Measurements from ENCODE around the gene GLI1. TPM values are rescaled to one million over a fixed set of nuclear protein-coding genes. Genes with fewer than 3 reads are reported as not detected.
"Not testable (repeated sequence)": the region's sequence is repeated elsewhere in the genome, so short reads cannot be mapped to it uniquely, and the experiment has no call there.

Gene GLI1
- 0.96 and 1.2 TPM in 2 replicates for total RNA-seq

DNA sequence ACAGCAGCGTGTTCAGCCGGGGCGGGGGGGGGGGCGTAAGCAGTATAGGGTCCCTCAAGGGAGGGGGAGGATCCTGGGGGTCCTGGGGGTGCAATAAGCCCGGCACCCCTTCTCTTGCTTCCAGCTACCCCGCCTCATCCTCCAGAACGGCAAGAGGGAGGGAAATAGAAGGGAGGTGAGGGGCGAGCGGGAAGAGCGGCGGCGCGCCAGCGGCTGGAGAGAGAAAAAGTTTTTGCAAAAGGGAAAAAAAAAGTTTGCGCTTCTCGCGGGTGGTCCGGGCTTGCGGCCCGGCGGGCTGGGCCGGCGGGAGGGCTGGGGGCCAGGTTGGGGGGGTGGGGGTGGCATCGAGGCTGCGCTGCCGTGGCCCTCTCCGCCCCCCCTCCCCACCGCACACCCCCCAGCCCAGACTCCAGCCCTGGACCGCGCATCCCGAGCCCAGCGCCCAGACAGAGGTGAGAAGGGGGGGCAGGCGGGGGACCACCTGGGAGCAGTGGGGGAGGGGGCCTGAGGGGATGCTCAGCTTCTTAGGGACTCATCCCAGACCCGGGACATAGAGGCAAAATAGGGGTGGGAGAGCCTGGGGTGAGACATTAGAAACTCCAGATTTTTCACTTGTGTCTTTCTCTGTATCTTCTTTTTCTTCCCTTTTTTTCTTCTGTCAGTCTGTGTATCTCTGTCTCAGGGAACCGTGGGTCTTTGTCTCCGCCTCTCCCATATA lies at the start of gene GLI1:
TSS of gene GLI1 (plus strand) at position 36 of the 718 bp plus-strand sequence. CDS start 3,907 bp downstream, outside the sequence.
- DNase-seq: peak; percentile 59
- H3K27me3 Mint-ChIP-seq: peaks cover 20% of the 10 kb centered on the region
- intact Hi-C loops (cut with micrococcal nuclease): loop anchor here (1.0 to 5.0 kb wide), 6 partner anchors 16 to 282 kb away; partner anchors contain the start of genes DDIT3 and R3HDM2
- no peaks in the 10 kb centered on the region for H3K9me3 Mint-ChIP-seq
- peaks cover 51% of the 10 kb centered on the region for H3K4me1 Mint-ChIP-seq
- H3K36me3 Mint-ChIP-seq (ENCODE audit: low read depth): no peaks in the 10 kb centered on the region
- H3K27ac Mint-ChIP-seq: peak within 1 kb of the TSS; percentile 90
- H3K4me3 Mint-ChIP-seq: peak within 1 kb of the TSS; percentile 95

DNA sequence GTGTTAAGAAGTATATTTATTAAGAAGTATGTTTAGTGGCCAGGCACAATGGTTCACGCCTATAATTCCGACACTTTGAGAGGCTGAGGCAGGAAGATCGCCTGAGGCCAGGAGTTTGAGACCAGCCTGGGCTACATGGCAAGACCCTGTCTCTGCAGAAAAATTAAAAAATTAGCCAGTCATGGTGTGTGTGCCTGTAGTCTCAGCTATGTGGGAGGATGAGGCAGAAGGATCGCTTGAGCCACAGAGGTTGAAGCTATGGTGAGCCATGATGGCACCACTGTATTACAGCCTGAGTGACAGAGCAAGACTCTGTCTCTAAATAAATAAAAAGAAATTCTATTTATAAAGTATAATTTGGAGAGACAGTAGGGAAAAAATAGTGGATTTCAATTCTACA lies 49.1 kb upstream of the GLI1 start:
- Mint-ChIP-seq H3K27me3 (no peaks in the 10 kb centered on the region), H3K27ac (no peak overlapping the region), H3K9me3 (no peaks in the 10 kb centered on the region), H3K36me3 (ENCODE audit: low read depth) (peaks cover 6% of the 10 kb centered on the region), H3K4me3 (no peak overlapping the region), H3K4me1 (peaks cover 2% of the 10 kb centered on the region)
- no peak for DNase-seq
- intact Hi-C loops (cut with micrococcal nuclease): no loop called here

DNA sequence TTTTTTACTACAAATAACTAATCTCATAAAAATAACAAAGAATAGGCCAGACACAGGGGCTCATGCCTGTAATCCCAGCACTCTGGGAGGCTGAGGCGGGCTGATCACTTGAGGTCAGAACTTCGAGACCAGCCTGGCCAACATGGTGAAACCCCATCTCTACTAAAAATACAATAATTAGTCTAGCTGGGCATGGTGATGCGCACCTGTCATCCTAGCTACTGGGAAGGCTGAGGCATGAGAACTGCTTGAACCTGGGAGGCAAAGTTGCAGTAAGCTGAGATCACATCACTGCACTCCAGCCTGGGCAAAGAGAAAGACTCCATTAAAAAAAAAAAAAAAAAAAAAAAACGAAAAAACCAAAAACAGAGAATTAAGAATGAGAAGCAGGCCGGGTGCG lies 45.4 kb upstream of the GLI1 start:
- H3K4me3 Mint-ChIP-seq; H3K4me1 Mint-ChIP-seq; H3K9me3 Mint-ChIP-seq; DNase-seq; intact Hi-C loops (cut with micrococcal nuclease); H3K27me3 Mint-ChIP-seq; H3K27ac Mint-ChIP-seq: not testable (repeated sequence)
- H3K36me3 Mint-ChIP-seq (ENCODE audit: low read depth): peaks cover 10% of the 10 kb centered on the region

DNA sequence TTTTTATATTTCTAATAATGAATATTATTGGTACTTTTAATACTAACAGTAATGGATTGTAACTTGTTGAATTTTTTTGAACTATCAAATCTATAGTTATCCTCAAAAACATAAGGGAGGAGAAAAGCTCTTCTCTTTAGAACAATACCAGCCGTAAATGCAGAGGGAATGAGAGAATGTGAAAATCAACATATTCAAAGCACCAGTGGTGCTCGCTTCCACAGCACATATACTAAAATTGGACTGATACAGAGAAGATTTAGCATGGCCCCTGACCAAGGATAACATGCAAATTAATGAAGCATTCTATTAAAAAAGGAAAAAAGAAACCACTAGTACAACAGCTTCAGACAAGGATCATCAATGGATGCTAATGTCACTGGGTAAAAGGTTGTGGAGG lies 44.5 kb upstream of the GLI1 start:
- H3K27me3 Mint-ChIP-seq: no peaks in the 10 kb centered on the region
- no peak overlapping the region for H3K4me3 Mint-ChIP-seq
- no peaks in the 10 kb centered on the region for H3K9me3 Mint-ChIP-seq
- intact Hi-C loops (cut with micrococcal nuclease): no loop called here
- peaks cover 14% of the 10 kb centered on the region for H3K36me3 Mint-ChIP-seq (ENCODE audit: low read depth)
- DNase-seq: no peak
- H3K27ac Mint-ChIP-seq: no peak overlapping the region
- peaks cover 5% of the 10 kb centered on the region for H3K4me1 Mint-ChIP-seq

DNA sequence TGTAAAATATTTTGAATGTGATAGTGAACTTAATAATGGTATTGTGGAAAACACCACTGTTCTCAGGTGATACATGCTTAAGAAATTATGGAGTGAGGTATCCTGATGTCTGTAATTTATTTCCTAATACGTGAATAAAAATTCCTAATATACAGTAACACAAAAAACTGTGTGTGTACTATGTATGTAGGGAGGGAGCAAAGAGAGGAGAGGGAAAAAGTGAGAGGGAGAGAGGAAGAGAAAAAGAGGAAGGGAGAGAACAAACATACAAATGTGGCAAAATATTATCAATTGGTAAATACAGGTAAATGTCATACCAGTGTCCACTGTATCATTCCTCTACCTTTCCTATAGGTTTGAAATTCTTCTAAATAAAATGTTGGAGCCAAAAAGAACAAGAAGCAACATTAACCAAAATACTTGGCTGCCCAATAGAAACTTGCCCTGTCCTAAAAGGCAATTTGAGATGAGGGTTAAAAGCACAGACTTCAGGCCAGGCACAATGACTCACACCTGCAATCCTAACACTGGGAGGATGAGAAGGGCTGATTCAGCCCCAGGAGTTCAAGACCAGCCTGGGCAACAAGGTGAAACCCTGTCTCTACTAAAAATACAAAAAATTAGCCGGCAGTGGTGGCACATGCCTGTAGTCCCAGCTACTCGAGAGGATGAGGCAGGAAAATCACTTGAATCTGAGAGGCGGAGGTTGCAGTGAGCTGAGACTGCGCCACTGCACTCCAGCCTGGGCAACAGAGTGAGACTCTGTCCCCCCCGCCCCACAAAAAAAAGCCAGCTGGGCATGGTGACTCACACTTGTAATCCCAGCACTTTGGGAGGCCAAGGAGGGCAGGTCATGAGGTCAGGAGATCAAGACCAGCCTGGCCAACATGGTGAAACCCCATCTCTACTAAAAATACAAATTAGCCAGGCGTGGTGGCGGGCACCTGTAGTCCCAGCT lies 43.3 kb upstream of the GLI1 start:
- peaks cover 20% of the 10 kb centered on the region for H3K36me3 Mint-ChIP-seq (ENCODE audit: low read depth)
- intact Hi-C loops (cut with micrococcal nuclease): no loop called here
- H3K27me3 Mint-ChIP-seq: no peaks in the 10 kb centered on the region
- no peak overlapping the region for H3K27ac Mint-ChIP-seq
- no peaks in the 10 kb centered on the region for H3K9me3 Mint-ChIP-seq
- peaks cover 5% of the 10 kb centered on the region for H3K4me1 Mint-ChIP-seq
- H3K4me3 Mint-ChIP-seq: no peak overlapping the region
- no peak for DNase-seq

DNA sequence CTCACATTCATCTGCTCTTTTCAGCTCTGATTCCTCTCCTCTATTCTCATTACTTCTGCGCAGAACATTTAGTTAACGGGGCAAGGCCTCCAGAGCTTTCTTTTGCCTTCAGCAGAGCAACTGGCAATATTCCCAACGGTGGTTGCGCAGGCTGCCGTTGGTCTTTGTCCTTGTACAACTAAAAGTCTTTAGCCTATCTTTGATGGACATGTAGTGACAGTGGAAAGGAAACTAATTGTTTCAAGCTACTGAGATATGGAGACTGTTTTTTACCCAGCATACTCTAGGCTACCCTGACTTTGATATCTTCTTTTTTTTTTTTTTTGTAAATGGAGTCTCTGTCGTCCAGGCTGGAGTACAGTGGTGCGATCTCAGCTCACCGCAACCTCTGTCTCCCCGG lies 41.3 kb upstream of the GLI1 start:
- H3K4me3 Mint-ChIP-seq: no peak overlapping the region
- no peak for DNase-seq
- H3K9me3 Mint-ChIP-seq: no peaks in the 10 kb centered on the region
- intact Hi-C loops (cut with micrococcal nuclease): no loop called here
- H3K4me1 Mint-ChIP-seq: peaks cover 5% of the 10 kb centered on the region
- no peaks in the 10 kb centered on the region for H3K27me3 Mint-ChIP-seq
- peaks cover 30% of the 10 kb centered on the region for H3K36me3 Mint-ChIP-seq (ENCODE audit: low read depth)
- H3K27ac Mint-ChIP-seq: no peak overlapping the region

DNA sequence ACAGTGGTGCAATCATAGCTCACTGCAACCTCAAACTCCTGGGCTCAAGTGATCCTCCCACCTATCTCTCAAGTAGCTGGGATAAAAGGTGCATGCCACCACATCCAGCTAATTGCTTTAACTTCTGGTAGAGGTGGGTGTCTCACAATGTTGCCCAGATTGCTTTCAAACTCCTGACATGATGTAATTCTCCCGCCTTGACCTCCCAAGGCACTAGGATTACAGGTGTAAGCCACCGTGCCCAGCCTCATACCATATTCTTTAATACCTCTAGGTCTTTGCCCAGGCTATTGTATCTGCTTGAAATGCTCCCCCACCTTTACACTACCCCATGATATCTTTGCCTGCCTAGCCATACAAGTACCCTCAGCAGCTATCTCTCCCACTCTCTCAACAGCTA lies 40.1 kb upstream of the GLI1 start:
- Mint-ChIP-seq H3K9me3 (no peaks in the 10 kb centered on the region), H3K36me3 (ENCODE audit: low read depth) (peaks cover 31% of the 10 kb centered on the region), H3K4me3 (no peak overlapping the region), H3K27me3 (no peaks in the 10 kb centered on the region), H3K4me1 (peaks cover 5% of the 10 kb centered on the region), H3K27ac (no peak overlapping the region)
- DNase-seq: no peak
- intact Hi-C loops (cut with micrococcal nuclease): no loop called here

DNA sequence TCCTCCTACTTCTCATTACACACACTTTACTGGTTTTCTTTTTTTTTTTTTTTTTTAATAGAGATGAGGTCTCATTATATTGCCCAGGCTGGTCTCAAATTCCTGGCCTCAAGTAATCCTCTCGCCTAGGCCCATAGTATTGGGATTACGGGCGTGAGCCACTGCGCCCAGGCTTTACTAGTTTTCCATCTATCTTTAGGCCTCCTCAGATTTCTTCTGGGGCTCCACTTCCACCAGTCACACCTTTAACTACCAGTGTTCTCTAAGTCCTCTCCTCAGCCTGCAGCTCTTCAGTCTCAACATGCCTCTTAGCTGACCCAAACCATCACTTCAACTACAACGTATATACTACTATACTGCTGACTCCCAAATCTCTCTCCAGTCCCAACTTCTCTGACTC lies 39.1 kb upstream of the GLI1 start:
- intact Hi-C loops (cut with micrococcal nuclease): no loop called here
- Mint-ChIP-seq H3K4me1 (peaks cover 5% of the 10 kb centered on the region), H3K36me3 (ENCODE audit: low read depth) (peaks cover 31% of the 10 kb centered on the region), H3K27me3 (no peaks in the 10 kb centered on the region), H3K27ac (no peak overlapping the region), H3K9me3 (no peaks in the 10 kb centered on the region), H3K4me3 (no peak overlapping the region)
- no peak for DNase-seq

DNA sequence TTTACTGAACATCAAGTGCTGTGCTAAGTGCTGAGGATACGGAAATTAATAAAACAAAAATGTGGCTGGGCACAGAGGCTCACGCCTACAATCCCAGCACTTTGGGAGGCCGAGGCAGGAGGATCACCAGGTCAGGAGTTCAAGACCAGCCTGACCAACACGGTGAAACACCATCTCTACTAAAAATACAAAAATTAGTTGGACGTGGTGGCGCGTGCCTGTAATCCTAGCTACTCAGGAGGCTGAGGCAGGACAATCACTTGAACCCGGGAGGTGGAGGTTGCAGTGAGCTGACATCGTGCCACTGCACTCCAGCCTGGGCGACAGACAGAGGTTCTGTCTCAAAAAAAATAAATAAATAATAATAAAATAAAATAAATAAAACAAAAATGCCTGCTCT lies 32.6 kb upstream of the GLI1 start:
- H3K27ac Mint-ChIP-seq; H3K9me3 Mint-ChIP-seq; H3K4me3 Mint-ChIP-seq; intact Hi-C loops (cut with micrococcal nuclease); DNase-seq; H3K27me3 Mint-ChIP-seq: not testable (repeated sequence)
- peaks cover 27% of the 10 kb centered on the region for H3K4me1 Mint-ChIP-seq
- H3K36me3 Mint-ChIP-seq (ENCODE audit: low read depth): peaks cover 20% of the 10 kb centered on the region

DNA sequence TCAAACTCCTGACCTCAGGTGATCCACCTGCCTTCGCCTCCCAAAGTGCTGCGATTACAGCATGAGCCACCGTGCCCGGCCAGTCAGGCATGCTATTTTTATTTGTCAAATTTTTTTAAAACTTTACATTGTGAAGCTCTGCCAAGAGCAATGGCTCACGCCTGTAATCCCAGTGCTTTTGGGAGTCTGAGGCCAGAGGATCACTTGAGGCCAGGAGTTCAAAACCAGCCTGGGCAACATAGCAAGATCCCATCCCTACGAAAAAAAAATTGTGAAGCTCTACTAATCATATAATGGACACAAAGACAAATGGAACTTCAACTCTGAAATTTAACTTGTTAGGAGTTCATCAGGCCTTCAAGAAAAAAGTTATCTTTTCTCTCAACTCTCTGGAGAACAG lies 30.6 kb upstream of the GLI1 start:
- Mint-ChIP-seq H3K4me3 (peak overlapping the region; percentile 99), H3K9me3 (no peaks in the 10 kb centered on the region), H3K27me3 (no peaks in the 10 kb centered on the region), H3K4me1 (peaks cover 29% of the 10 kb centered on the region), H3K36me3 (ENCODE audit: low read depth) (peaks cover 11% of the 10 kb centered on the region), H3K27ac (peak overlapping the region; percentile 77)
- DNase-seq: no peak
- intact Hi-C loops (cut with micrococcal nuclease): no loop called here

DNA sequence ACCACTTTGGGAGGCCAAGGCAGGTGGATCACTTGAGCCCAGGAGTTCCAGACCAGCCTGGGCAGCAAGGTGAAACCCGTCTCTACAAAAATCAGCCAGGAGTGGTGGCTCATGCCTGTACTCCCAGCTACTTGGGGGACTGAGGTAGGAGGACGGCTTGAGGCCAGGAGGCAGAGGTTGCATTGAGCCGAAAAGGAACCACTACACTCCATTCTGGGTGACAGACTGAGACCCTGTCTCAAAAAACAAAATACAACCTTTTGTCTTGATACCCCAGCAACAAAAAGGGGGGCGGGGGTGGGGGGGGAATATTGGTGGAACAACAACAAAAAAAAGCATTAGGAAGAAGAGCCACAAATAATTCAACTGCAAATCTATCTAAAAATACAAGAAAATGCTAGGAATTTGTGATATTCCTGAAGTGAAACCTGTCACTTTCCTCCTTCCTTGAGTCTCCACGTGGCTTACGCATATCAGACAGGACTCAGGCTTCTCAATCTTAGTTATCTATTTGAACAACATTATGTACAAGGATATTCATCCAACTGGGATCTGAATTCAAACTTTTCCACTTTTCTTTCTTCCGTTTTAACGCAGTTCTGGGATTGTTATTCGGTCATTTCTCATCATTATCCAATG lies 30.0 kb upstream of the GLI1 start:
- H3K27ac Mint-ChIP-seq: peak overlapping the region; percentile 99
- peak overlapping the region; percentile 99 for H3K4me3 Mint-ChIP-seq
- DNase-seq: no peak
- no peaks in the 10 kb centered on the region for H3K9me3 Mint-ChIP-seq
- peaks cover 8% of the 10 kb centered on the region for H3K36me3 Mint-ChIP-seq (ENCODE audit: low read depth)
- H3K27me3 Mint-ChIP-seq: no peaks in the 10 kb centered on the region
- peaks cover 29% of the 10 kb centered on the region for H3K4me1 Mint-ChIP-seq
- intact Hi-C loops (cut with micrococcal nuclease): loop anchor here (1.0 kb wide), 1 partner anchor 149 kb away; no protein-coding TSS in a partner anchor

DNA sequence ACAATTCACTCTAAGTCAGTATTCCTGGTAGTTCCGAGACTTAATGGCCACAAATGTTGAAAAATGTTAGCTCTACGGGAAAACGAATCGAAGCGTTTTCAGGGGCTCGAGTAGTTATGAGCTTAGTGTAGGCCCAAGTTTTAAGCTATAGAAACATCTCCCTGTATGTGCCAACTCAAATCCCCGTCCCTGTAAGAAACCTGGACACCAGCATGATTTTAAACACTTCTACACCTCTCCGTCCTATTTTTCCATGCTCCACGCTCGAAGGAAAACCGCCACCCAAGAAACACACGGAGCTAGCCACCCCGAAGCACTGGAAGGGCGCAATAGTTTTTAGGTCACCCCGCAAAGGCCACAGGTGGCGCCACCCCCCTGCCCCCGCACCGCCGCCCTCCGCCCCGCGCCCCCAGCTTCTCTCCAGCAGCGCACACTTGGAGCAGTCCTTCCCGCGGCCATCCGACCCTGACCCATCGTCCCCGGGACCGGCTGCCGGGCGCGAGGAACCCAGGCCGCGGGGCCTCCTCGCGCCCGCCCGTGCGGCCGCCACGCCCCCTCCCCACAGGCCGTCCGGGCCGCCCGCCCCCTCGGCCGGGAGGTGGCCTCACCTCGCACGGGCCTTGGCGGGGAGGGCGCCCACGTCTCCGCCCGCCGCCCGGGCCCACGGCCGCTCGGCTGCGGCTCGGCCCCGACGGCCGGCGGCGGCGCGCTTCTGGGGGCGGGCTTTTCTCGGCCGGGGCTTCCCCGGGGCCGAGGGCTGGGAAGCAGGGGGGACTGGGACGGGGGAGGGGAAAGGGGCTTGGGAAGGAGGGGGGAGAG lies 29.3 kb upstream of the GLI1 start:
- peaks cover 8% of the 10 kb centered on the region for H3K36me3 Mint-ChIP-seq (ENCODE audit: low read depth)
- peaks cover 31% of the 10 kb centered on the region for H3K4me1 Mint-ChIP-seq
- no peaks in the 10 kb centered on the region for H3K27me3 Mint-ChIP-seq
- no peaks in the 10 kb centered on the region for H3K9me3 Mint-ChIP-seq
- peak; percentile 89 for DNase-seq
- peak overlapping the region; percentile 99 for H3K27ac Mint-ChIP-seq
- intact Hi-C loops (cut with micrococcal nuclease): loop anchor here (1.0 kb wide), 1 partner anchor 150 kb away; no protein-coding TSS in a partner anchor
- peak overlapping the region; percentile 99 for H3K4me3 Mint-ChIP-seq

All from activated CD4-positive, alpha-beta T cell treated with anti-CD3 and anti-CD28 coated beads, Interleukin-2, amount 10 ng/mL, durations not matched to agents 24 days and 14 days (primary cell).